Astrocyte (in vitro differentiated cells and primary cell): Measurements from ENCODE around the gene FLNC.

Experiments used
- CTCF ChIP-seq: IDR thresholded peaks from 2 replicates; pipeline ENCODE4 v1.5.1; 2011; ENCODE audit warnings: low read depth, mild to moderate bottlenecking, inconsistent platforms, low read length, moderate library complexity; ENCODE audit not compliant: insufficient read depth
- EZH2 ChIP-seq: IDR thresholded peaks from 2 replicates; pipeline ENCODE4 v1.6.1; 2012; ENCODE audit warnings: mild to moderate bottlenecking, low read length, inconsistent platforms; ENCODE audit not compliant: insufficient read depth

GRCh38 chr7:128847721-128848211 lies 17.6 kb downstream of the FLNC start:
- TF ChIP-seq CTCF, result no peak
- TF ChIP-seq EZH2, result no peak
